NCI-H82 treated with DMSO at 0.1 percent for 48 hours (cell line): Measurements from ENCODE around the gene GPR173.
A peak's percentile ranks its signal among the peaks of the same experiment; 100 is the strongest.

Source experiments
- DNase-seq: peaks from one replicate; lab custom pipeline; 2025; ENCODE audit not compliant: unreplicated experiment; lab: John Stamatoyannopoulos, UW

Gene GPR173

GRCh38 chrX:53065104-53065503, 16.5 kb downstream of the GPR173 start:
- DNase-seq = no peak

DNA sequence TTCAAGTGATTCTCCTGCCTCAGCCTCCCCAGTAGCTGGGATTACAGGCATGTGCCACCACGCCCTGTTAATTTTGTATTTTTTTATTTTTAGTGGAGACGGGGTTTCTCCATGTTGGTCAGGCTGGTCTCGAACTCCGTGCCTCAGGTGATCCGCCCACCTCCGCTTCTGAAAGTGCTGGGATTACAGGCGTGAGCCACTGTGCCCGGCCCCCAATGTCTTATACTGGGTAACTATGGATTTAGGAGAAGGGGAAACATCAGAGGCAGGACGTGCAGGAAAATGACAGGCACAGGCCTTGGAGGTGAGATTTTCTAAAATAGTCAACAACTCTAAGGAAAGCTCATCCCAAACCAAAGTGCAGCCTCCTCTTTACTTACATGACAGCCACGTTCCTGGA, 22.5 kb downstream of the GPR173 start:
- no peak for DNase-seq

- DNase-seq = peak; percentile 47
These were observed 23.2 kb downstream of the GPR173 start for GRCh38 chrX:53071604-53072417.

- DNase-seq = no peak
These were observed 24.0 kb downstream of the GPR173 start for GRCh38 chrX:53072418-53073114.

- DNase-seq = peak; percentile 84
These were observed 24.6 kb downstream of the GPR173 start for GRCh38 chrX:53073115-53073586.

DNA sequence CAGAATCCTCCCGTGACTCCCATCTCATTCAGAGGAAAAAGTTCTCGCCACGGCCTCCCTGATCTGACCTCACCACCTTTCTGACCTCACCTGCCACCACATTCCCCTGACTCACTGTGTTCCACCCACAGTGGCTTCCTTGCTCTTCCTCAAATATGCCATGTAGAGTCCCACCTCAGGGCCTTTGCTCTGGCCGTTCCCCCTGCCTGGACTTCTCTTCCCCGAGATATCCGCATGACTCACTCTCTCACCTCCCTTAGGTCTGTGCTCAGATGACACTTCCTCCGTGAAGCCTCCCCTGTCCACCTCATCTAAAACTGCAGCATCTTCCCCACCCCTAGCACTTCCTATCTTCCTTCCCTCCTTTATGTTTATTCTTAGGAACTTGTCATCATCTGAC, 26.4 kb downstream of the GPR173 start:
- no peak for DNase-seq

DNA sequence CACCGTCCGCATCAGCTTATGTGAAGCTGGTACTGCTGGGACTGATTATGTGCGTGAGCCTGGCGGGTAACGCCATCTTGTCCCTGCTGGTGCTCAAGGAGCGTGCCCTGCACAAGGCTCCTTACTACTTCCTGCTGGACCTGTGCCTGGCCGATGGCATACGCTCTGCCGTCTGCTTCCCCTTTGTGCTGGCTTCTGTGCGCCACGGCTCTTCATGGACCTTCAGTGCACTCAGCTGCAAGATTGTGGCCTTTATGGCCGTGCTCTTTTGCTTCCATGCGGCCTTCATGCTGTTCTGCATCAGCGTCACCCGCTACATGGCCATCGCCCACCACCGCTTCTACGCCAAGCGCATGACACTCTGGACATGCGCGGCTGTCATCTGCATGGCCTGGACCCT, 28.1 kb downstream of the GPR173 start:
- no peak for DNase-seq

DNA sequence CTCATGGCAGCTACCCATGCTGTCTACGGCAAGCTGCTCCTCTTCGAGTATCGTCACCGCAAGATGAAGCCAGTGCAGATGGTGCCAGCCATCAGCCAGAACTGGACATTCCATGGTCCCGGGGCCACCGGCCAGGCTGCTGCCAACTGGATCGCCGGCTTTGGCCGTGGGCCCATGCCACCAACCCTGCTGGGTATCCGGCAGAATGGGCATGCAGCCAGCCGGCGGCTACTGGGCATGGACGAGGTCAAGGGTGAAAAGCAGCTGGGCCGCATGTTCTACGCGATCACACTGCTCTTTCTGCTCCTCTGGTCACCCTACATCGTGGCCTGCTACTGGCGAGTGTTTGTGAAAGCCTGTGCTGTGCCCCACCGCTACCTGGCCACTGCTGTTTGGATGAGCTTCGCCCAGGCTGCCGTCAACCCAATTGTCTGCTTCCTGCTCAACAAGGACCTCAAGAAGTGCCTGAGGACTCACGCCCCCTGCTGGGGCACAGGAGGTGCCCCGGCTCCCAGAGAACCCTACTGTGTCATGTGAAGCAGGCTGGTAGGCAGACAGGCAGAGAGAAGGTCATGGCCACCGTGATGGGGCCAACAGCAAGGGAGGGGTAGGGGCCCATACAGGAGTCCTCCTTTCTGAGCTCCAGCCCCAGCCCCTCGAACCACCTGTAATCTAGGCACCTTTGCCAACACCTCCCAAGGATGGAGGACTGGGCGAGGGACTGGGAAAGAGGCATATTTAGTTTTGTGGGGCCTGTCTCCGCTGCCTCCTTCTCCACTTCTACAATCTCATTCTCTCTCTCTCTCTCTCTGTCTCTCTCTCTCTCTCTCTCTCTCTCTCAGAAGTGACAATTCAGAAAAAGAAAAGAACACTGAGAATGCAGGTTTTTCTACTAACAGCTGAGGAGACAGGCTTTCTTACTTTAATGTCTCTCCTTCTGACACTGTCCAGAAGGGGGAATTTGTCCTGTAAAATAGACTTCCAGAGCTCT, 28.9 kb downstream of the GPR173 start:
- no peak for DNase-seq

DNA sequence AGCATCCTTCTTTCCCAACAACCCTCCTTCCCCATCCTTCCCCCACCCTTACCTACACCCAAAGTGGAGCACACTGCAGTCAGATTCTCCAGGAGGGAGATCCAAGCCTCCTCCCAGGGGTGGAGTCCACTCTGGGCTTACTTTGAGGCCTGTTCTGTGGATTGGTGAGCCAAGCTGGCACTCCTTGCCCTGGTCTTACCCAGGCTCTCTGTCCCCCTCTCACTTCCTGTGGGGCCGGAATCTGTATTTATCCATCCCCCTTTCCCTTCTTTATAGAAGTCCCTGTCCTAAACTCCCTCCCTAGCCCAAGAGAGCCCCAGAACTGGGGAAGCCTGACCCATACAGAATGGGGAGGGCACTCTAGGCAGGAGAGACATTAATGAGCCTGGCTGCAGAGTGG, 30.4 kb downstream of the GPR173 start:
- no peak for DNase-seq

DNA sequence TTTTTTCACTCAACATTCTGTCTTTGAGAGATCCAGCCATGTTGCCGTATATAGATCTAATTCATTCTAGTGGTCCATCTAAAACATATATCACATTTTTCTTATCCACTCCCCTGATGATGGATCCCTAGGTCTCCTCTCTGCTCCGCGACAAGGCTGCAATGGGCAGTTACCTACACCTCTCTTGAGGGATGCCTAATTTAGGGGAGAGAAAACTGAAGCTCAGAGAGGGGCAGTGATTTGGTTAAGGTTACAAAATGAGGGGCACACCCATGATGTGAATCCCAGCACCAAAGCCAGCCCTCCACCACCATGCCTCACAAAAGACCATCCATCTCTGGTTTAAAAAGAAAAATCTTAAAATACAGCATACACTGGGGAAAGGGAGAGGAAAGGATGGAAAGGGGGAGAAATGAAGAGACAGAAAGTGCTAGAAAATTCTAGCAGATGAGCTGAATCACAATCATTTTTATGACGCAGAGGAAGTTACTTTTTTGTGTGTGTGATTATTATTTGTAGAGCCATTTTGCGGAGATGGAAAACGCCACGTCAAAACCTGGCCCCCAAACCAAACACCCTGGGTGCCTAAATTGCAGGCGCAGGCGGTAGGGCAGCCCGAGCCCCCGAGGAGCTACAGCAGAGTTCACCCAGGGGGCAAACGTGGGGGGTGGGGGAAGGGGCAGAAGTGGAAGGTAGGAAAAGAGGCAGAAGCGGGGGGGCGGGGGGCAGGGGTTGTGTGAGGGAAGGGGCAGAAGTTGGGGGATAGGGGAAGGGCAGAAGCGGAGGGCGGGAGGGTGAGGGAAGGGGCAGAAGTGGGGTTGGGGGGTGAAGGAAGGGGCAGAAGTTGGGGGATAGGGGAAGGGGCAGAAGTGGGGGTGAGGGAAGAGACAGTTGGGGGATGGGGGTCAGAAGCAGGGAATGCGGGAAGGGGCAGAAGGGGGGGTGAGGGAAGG, 32.3 kb downstream of the GPR173 start:
- no peak for DNase-seq

DNA sequence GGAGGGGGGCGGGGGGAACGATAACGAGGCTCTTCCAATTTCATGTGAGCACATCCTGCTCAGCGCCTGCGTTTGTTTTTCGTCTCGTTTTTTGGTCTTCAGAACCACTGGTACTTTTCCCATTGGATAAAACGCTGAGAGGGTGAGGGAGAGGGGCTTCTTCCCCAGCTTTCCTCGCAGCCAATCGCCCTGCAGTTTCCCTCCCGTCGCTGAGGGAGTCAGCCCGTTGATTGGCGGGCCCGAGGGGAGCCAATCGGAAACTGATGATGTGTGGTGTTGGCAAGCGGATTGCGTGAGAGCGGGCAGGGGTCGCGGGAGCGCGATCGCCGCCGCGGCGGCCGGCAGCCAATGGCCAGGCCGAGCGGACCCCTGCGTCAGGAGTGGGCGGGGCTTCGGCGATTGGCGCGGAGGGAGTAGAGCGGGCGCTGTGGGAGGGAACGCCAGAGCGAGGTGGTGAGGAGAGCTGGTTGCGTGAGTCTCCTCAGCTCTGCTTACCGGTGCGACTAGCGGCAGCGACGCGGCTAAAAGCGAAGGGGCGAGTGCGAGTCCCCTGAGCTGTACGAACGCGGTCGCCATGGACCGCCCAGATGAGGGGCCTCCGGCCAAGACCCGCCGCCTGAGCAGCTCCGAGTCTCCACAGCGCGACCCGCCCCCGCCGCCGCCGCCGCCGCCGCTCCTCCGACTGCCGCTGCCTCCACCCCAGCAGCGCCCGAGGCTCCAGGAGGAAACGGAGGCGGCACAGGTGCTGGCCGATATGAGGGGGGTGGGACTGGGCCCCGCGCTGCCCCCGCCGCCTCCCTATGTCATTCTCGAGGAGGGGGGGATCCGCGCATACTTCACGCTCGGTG, 33.6 kb downstream of the GPR173 start, which contains the start of gene TSPYL2:
Gene TSPYL2, plus strand, starts transcription at position 443 of the 848 bp plus-strand sequence. Its CDS starts 132 bp downstream, at position 575.
- peak; percentile 95 for DNase-seq

DNA sequence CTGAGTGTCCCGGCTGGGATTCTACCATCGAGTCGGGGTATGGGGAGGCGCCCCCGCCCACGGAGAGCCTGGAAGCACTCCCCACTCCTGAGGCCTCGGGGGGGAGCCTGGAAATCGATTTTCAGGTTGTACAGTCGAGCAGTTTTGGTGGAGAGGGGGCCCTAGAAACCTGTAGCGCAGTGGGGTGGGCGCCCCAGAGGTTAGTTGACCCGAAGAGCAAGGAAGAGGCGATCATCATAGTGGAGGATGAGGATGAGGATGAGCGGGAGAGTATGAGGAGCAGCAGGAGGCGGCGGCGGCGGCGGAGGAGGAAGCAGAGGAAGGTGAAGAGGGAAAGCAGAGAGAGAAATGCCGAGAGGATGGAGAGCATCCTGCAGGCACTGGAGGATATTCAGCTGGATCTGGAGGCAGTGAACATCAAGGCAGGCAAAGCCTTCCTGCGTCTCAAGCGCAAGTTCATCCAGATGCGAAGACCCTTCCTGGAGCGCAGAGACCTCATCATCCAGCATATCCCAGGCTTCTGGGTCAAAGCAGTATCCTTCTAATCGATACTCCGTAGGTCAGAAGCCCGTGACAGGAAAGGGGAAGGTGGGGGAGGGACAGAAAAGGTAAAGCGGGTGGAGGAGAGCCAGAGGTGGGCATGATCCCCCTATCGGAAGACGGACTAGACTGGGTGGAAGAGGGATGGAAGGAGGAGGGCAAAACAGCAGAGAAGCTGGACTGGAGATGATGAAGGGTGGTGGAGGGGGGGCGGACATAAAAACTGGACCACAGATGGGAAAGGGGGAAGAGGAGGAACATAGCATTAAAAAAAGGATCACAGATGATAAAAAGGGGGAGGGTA, 34.4 kb downstream of the GPR173 start:
- DNase-seq = no peak

- no peak for DNase-seq
These were observed 35.5 kb downstream of the GPR173 start for GRCh38 chrX:53084043-53084570.

DNA sequence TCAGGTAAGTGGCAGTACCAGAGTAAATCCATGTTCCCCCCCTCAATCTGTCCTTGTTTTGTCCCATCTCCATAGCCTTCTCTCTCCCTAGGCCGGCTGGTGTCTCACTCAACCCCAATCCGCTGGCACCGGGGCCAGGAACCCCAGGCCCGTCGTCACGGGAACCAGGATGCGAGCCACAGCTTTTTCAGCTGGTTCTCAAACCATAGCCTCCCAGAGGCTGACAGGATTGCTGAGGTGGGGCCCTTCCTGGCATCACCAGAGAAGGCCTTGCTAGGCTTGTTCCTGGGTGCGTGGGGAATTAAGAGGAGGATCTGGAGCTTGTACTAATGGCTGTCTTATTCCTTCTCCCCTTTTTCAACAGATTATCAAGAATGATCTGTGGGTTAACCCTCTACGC, 36.3 kb downstream of the GPR173 start:
- DNase-seq = no peak

- DNase-seq = no peak
These were observed 37.2 kb downstream of the GPR173 start for GRCh38 chrX:53085661-53086229.

DNA sequence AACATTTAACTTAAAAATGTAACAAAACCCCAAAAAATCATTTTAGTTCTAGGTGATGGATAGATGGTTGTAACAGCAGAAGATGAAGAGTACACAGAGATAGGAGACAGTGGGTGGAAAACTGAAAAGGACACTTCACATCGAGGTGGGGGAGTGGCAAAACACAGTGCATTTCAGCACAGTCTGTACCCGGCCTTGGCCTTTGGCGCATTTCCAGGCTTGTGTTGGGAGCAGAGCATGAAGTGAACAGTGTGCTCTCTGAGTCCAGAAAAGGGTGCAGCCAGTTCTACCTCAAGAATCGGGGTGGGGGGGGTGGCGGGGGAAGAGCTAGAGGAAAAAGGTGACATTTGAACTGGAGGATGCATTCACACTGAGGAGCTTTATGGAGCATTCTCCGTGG, 37.9 kb downstream of the GPR173 start:
- DNase-seq = no peak

- DNase-seq = no peak
These were observed 38.8 kb downstream of the GPR173 start for GRCh38 chrX:53087388-53087831.
